H1 (cell line): ENCODE measurements around the gene ERFE.

Source experiments
- CTCF ChIP-seq, 3 experiments: IDR thresholded peaks; 1 replicate in 2 of 3; 2 replicates in 1 of 3; pipeline versions ENCODE4 v1.5.1 to v1.6.1; 2011; ENCODE audit warnings: low read length in 3 of 3, mild to moderate bottlenecking in 3 of 3, inconsistent platforms in 2 of 3, low read depth in 1 of 3, moderate library complexity in 1 of 3; ENCODE audit not compliant: insufficient read depth in 1 of 3; ENCODE audit errors: control extremely low read depth in 1 of 3
- EP300 ChIP-seq, 2 experiments: IDR thresholded peaks; 1 replicate in 1 of 2; 2 replicates in 1 of 2; pipeline ENCODE4 v1.6.1; 2011 to 2012; ENCODE audit warnings: low read depth in 2 of 2, low read length in 2 of 2, mild to moderate bottlenecking in 2 of 2, borderline replicate concordance in 1 of 2, inconsistent platforms in 1 of 2, moderate library complexity in 1 of 2
- MAX ChIP-seq: IDR thresholded peaks from 2 replicates; pipeline ENCODE4 v1.6.1; 2012; ENCODE audit warnings: inconsistent platforms
- POLR2A ChIP-seq, 2 experiments: IDR thresholded peaks; 1 replicate in 1 of 2; 2 replicates in 1 of 2; pipeline ENCODE4 v1.6.1; 2011; ENCODE audit warnings: low read depth in 2 of 2, low read length in 2 of 2, mild to moderate bottlenecking in 2 of 2; ENCODE audit errors: control extremely low read depth in 1 of 2
- RNF2 ChIP-seq: fragments of 200-900, 300-1000 bp; sonication (generic); IDR thresholded peaks from 2 replicates; pipeline ENCODE4 v1.7.1; 2016; ENCODE audit warnings: borderline replicate concordance, low read depth, mild to moderate bottlenecking, antibody characterized with exemption, low read length; ENCODE audit not compliant: poor library complexity, severe bottlenecking; ENCODE audit errors: missing control alignments
- SRF ChIP-seq: IDR thresholded peaks from 2 replicates; pipeline ENCODE4 v1.6.1; 2011; ENCODE audit warnings: mild to moderate bottlenecking, low read depth, low read length, moderate library complexity

- TF ChIP-seq CTCF (IDR thresholded peaks at IDR 0.05; ENCODE audit: control extremely low read depth in 1 of 3, insufficient read depth in 1 of 3, low read depth in 1 of 3, low read length in 3 of 3) (peak in 2 of 3 experiments; percentile 43 to 48; a peak in 3 of 4 replicates), EP300 (IDR thresholded peaks at IDR 0.05; ENCODE audit: borderline replicate concordance in 1 of 2, low read depth in 2 of 2, low read length in 2 of 2) (no peak), SRF (no peak), RNF2 (no peak), POLR2A (IDR thresholded peaks at IDR 0.05; ENCODE audit: control extremely low read depth in 1 of 2, low read depth in 2 of 2, low read length in 2 of 2) (no peak), MAX (no peak)
Observed at GRCh38 chr2:238160206-238161129, 1.7 kb downstream of the ERFE start.
